BLaER1 treated with 17β-estradiol and CSF1 and Interleukin-3, amounts not matched to agents 10 nM and 100 nM (cell line): ENCODE results near the gene XYLT2.

Experiments
- H3K27ac ChIP-seq, 11 experiments: shearing (Covaris generic); formaldehyde crosslinking; 2 replicates each; pipeline ENCODE4 v1.8.1; 2022
- H3K27me3 ChIP-seq, 11 experiments: shearing (Covaris generic); formaldehyde crosslinking; 2 replicates each; pipeline ENCODE4 v1.8.1; 2022
- H3K36me3 ChIP-seq, 11 experiments: shearing (Covaris generic); formaldehyde crosslinking; 2 replicates each; pipeline ENCODE4 v1.8.1; 2022
- H3K4me1 ChIP-seq, 10 experiments: shearing (Covaris generic); formaldehyde crosslinking; 2 replicates each; pipeline ENCODE4 v1.8.1; 2022
- H3K4me2 ChIP-seq, 11 experiments: shearing (Covaris generic); formaldehyde crosslinking; 2 replicates each; pipeline ENCODE4 v1.8.1; 2022
- H3K4me3 ChIP-seq, 10 experiments: shearing (Covaris generic); formaldehyde crosslinking; 2 replicates each; pipeline ENCODE4 v1.8.1; 2022
- H3K9ac ChIP-seq, 11 experiments: shearing (Covaris generic); formaldehyde crosslinking; 2 replicates each; pipeline ENCODE4 v1.8.1; 2022
- H3K9me3 ChIP-seq, 11 experiments: shearing (Covaris generic); formaldehyde crosslinking; replicated peaks in 1 of 11; 2 replicates each; pipeline ENCODE4 v1.8.1; 2022
- H4K20me1 ChIP-seq, 11 experiments: shearing (Covaris generic); formaldehyde crosslinking; 2 replicates each; pipeline ENCODE4 v1.8.1; 2022
- Cebpa-rat ChIP-seq, 11 experiments: shearing (Covaris generic); IDR thresholded peaks; 2 replicates each; pipeline ENCODE4 v1.8.1; 2022

XYLT2 gene

DNA sequence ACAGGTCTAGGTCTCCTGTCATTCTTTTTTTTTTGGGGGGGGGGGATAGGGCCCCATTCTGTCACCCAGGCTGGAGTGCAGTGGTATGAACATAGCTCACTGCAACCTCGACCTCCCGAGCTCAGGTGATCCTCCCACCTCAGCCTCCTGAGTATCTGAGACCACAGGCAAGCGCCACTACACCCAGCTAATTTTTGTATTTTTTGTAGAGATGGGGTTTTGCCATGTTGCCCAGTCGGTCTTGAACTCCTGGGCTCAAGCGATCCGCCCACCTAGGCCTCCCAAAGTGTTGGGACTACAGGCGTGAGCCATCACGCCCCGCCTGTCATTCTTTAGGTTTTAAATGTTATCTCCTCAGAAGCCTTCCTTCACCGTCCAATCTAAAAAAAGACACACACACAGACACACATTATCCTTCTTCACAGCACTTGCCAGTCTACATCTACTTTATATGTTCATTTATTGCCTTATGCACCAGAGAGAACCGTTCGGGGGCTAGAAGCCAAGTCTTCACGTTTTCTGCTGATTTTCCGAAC, 26.4 kb downstream of the XYLT2 start:
- Histone ChIP-seq H3K27ac (peak overlapping the region; percentile 91 to 98 (median 95)), H3K36me3 (peaks cover 39 to 69% (median 51%) of the 10 kb centered on the region in 11 experiments)

DNA sequence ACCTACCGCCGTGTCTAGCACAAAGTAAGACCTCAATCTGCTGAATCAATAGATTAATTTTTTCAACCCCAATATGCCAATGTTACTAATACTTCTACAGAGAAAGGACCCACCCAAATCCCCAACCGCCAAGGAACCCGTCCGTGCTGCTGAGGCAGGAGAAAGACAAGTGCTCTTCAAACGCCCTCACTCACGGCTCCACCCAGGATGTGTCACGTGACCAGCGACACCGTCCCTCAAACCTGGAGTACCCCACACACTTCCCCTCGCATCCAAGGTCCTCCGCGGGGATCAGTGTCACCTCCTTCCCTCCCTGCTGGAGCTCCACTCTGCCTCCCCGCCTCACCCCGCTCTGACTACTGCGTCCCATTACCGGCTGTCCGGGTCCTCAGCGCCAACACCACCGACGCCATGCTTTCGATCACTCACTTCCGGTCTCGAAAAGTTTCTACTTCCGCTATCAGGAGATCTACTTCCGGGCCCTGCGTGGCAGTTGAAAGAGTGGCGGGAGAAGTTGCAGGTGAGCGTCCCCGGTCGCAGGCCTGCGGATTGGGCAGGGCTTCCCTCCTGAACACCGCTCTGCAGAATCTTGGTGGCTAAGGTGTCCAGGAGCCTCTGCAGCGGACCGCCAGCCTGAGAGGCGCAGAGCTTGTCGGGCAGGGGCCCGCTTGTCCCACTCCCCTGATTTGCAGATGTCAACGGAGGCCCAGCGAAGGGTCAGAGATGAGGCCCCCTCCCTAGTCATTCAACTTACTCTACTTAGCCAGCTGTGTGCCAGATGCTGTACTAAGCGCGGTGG, 27.0 kb downstream of the XYLT2 start, which contains the start of the genes EME1 and MRPL27:
Gene EME1 (plus strand): TSS at position 472 of the 799 bp plus-strand sequence. CDS start 1,980 bp downstream, outside the sequence.
Gene MRPL27 (minus strand): TSS at position 427 of the 799 bp plus-strand sequence. CDS start 14 bp downstream, at position 413.
- H4K20me1 ChIP-seq = peaks cover 0 to 30% (median 0%) of the 10 kb centered on the region in 11 experiments; a peak in 5 of 22 replicates
- peak within 1 kb of the TSS; percentile 61 to 81 (median 74) for H3K4me3 ChIP-seq
- peak within 1 kb of the TSS; percentile 91 to 98 (median 95) for H3K27ac ChIP-seq
- peak within 1 kb of the TSS; percentile 88 to 97 (median 93) for H3K9ac ChIP-seq
- no peak for TF ChIP-seq Cebpa-rat (IDR thresholded peaks at IDR 0.05)
- peaks cover 32 to 69% (median 49%) of the 10 kb centered on the region in 11 experiments for H3K36me3 ChIP-seq
- H3K9me3 ChIP-seq = no peaks in the 10 kb centered on the region
- H3K4me1 ChIP-seq = peaks cover 19 to 26% (median 22%) of the 10 kb centered on the region in 10 experiments
- H3K4me2 ChIP-seq = peak within 1 kb of the TSS; percentile 82 to 97 (median 91)
- no peaks in the 10 kb centered on the region for H3K27me3 ChIP-seq

More for the DNA sequence above, 26.4 kb downstream of the XYLT2 start:
- peak overlapping the region; percentile 61 to 81 (median 74) for H3K4me3 ChIP-seq
- H3K4me1 ChIP-seq = peaks cover 20 to 26% (median 22%) of the 10 kb centered on the region in 10 experiments
- peak overlapping the region; percentile 88 to 97 (median 93) for H3K9ac ChIP-seq
- H3K27me3 ChIP-seq = no peaks in the 10 kb centered on the region
- no peak for TF ChIP-seq Cebpa-rat (IDR thresholded peaks at IDR 0.05)
- peak overlapping the region; percentile 82 to 97 (median 91) for H3K4me2 ChIP-seq
- peaks cover 0 to 35% (median 2%) of the 10 kb centered on the region in 11 experiments; a peak in 6 of 22 replicates for H4K20me1 ChIP-seq
- no peaks in the 10 kb centered on the region for H3K9me3 ChIP-seq

DNA sequence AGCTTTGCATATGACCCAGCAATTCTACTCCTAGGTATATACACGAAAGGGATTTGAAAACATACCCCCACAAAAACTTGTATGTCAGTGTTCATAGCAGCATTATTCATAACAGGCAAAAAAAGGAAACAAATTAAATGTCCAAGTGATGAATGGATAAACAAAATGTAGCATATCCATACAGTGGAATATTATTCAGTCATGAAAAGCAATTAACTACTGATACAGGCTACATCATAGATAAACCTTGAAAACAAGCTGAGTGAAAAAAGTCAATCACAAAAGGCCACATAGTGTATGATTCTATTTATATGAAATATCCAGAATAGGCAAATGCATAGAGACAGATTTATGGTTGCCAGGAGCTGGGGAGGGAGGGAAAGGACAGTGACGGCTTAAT, 27.8 kb downstream of the XYLT2 start:
- Histone ChIP-seq H3K36me3 (peaks cover 24 to 69% (median 44%) of the 10 kb centered on the region in 11 experiments), H3K4me3 (peak overlapping the region; percentile 61 to 81 (median 74); a peak in 19 of 20 replicates)
- TF ChIP-seq Cebpa-rat (IDR thresholded peaks at IDR 0.05) = no peak

DNA sequence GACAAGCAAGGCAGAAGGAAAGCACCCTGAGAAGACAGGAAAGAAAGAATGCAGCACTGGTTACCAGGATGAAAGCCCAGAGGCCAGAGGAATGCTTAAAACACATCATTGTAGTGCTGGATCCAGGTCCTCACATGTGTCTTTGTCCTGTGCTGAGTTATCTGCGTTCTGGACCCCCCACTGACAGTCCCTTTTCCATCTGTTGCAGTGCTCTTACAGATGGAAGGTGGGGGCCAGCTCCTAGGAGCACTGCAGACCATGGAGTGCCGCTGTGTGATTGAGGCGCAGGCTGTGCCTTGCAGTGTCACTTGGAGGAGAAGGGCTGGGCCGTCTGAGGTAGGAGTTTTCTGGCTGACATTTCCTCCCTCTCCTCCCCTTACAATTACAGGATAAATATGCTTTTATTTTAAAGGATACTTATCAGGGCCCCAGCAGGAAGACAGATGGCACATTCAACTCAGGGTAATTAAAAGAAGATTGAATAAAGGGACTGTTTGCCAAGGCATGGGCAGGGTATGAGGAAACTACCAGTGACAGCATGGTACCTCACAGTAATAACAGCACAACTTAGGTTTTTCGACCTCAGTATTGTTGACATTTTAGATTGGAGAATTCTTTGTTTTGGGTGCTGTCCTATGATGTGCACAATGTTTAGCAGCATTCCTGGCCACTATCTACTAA, 30.1 kb downstream of the XYLT2 start:
- H3K4me3 ChIP-seq = no peak overlapping the region
- no peaks in the 10 kb centered on the region for H3K9me3 ChIP-seq
- TF ChIP-seq Cebpa-rat (IDR thresholded peaks at IDR 0.05) = no peak
- peaks cover 19 to 42% (median 23%) of the 10 kb centered on the region in 10 experiments for H3K4me1 ChIP-seq
- H3K4me2 ChIP-seq = no peak overlapping the region
- H3K27me3 ChIP-seq = no peaks in the 10 kb centered on the region
- H3K36me3 ChIP-seq = peaks cover 14 to 69% (median 44%) of the 10 kb centered on the region in 11 experiments
- H3K27ac ChIP-seq = no peak overlapping the region
- H4K20me1 ChIP-seq = peaks cover 0 to 23% (median 9%) of the 10 kb centered on the region in 11 experiments; a peak in 8 of 22 replicates
- peak overlapping the region in 2 of 11 experiments; percentile 1 to 8; a peak in 1 of 22 replicates for H3K9ac ChIP-seq

More for the DNA sequence above, 27.8 kb downstream of the XYLT2 start:
- peak overlapping the region; percentile 82 to 97 (median 91); a peak in 21 of 22 replicates for H3K4me2 ChIP-seq
- peaks cover 19 to 27% (median 22%) of the 10 kb centered on the region in 10 experiments for H3K4me1 ChIP-seq
- peak overlapping the region in 9 of 11 experiments; percentile 91 to 98 (median 96); a peak in 16 of 22 replicates for H3K27ac ChIP-seq
- H3K9me3 ChIP-seq = no peaks in the 10 kb centered on the region
- H3K9ac ChIP-seq = peak overlapping the region in 8 of 11 experiments; percentile 88 to 97 (median 93); a peak in 15 of 22 replicates
- peaks cover 0 to 30% (median 0%) of the 10 kb centered on the region in 11 experiments; a peak in 4 of 22 replicates for H4K20me1 ChIP-seq
- H3K27me3 ChIP-seq = no peaks in the 10 kb centered on the region

DNA sequence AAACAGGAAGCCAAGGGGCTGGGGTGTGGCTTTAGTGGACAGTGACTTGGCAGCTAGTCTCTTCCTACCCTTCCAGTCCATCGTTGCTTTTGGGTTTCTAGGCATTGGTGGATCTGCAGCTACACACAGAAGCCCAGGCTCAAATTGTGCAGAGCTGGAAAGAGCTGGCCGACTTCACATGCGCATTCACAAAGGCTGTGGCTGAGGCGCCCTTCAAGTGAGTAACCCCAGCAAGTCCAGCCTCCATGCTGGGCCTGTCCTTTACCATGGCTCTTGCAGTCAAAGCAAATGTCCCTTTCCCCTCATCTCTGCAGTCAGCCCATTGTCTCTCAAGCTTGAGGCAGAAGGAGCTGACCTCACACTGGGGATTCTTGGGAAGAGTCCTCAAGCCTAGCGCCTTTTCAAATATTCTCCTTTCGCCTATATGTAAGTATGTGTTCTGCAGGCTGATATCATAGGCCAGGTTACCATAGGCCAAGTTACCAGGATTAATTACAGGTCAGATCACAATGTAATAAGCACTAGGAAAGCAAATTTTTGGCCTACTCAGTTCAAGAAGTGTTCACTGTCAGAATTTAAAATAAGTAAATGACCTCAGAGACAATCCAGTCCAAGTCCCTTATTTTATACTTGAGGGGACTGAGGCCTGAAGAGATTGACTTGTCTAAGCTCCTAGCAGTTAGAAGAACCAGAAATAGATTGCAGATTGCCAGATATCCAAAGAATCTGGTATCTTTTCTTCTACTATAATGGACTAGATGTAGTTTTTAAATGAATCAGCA, 33.6 kb downstream of the XYLT2 start:
- Histone ChIP-seq H4K20me1 (peaks cover 0 to 55% (median 26%) of the 10 kb centered on the region in 11 experiments; a peak in 11 of 22 replicates), H3K9me3 (no peaks in the 10 kb centered on the region), H3K36me3 (peaks cover 48 to 97% (median 76%) of the 10 kb centered on the region in 11 experiments), H3K4me3 (no peak overlapping the region), H3K4me2 (peak overlapping the region in 2 of 11 experiments; percentile 29 to 51; a peak in 3 of 22 replicates), H3K4me1 (peaks cover 0 to 21% (median 2%) of the 10 kb centered on the region in 10 experiments; a peak in 7 of 20 replicates), H3K27me3 (no peaks in the 10 kb centered on the region), H3K9ac (no peak overlapping the region; a peak in 1 of 22 replicates), H3K27ac (0 out of 22 replicates have a peak overlapping the region, but pooled peaks of 1 of the 11 experiments have one; percentile 17)
- TF ChIP-seq Cebpa-rat (IDR thresholded peaks at IDR 0.05) = no peak

DNA sequence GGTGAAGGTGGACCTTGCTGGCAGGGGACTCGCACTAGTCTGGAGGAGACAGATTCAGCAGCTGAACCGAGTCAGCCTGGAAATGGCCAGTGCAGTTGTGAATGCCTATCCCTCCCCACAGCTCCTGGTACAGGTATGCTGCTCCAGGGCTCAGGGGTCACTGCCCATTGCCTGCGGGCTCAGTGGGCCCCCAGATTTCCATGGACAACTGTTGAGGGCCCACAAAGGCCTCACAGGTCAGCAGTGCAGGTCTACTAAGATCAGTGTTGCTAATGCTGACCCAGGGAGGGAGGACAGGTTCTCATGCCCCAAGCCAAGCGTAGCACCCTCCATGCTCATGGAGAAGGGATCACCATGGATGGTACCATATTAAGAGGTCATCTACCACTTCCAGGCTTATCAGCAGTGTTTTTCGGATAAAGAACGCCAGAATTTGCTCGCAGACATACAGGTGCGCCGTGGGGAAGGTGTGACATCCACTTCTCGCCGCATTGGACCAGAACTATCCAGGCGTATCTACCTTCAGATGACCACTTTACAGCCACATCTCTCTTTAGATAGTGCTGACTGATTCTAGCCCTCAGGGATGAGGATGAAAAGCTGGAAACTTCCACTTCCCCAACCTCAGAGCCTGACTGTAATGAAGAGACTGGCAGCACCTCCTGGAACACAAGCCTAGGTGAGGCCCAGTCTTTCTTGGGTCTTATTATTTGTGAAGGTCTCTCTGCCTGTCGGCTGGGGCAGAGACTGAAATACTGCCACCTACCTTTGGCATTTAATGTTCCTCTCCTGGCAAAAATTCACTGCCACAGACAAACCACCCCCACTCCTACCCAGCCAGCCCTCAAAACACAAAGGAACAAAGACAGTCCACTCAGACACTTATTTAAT, 34.7 kb downstream of the XYLT2 start:
- TF ChIP-seq Cebpa-rat (IDR thresholded peaks at IDR 0.05) = no peak
- Histone ChIP-seq H3K4me2 (peak overlapping the region in 1 of 11 experiments; percentile 7; a peak in 1 of 22 replicates), H3K4me1 (peaks cover 0 to 21% (median 2%) of the 10 kb centered on the region in 10 experiments; a peak in 7 of 20 replicates), H3K27ac (no peak overlapping the region), H3K9me3 (no peaks in the 10 kb centered on the region), H3K4me3 (no peak overlapping the region), H3K27me3 (no peaks in the 10 kb centered on the region), H3K36me3 (peaks cover 58 to 100% (median 87%) of the 10 kb centered on the region in 11 experiments), H3K9ac (no peak overlapping the region), H4K20me1 (peaks cover 0 to 66% (median 26%) of the 10 kb centered on the region in 11 experiments; a peak in 14 of 22 replicates)

DNA sequence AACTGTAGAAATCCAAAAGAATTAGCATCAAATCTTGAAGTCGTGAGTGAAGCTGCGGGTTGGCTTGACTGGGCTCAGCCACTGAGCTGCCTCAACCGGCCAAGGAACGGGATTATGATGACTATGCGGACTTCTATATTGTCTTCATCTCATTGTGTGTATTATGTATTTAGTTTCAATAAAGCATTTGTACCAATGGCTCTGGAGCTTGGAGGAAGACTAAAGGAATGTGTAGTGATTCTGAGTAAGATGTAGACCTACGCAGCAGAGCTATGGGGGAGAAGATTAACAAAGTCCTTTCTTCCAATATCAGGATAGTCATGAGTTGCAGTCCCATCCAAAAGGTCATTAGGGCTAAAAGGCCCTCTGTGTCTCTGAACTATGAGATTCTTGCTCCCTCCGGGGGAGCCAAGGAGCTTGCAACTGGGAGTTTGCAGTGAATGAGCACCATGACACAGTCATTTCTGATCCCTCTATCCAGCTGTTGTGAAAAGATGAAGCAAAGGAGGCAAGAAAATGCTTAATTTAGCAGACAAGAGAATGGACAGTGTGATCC, 35.4 kb downstream of the XYLT2 start:
- Histone ChIP-seq H3K9me3 (no peaks in the 10 kb centered on the region), H3K27me3 (no peaks in the 10 kb centered on the region), H3K36me3 (peaks cover 66 to 100% (median 88%) of the 10 kb centered on the region in 11 experiments), H3K4me1 (peaks cover 0 to 21% (median 2%) of the 10 kb centered on the region in 10 experiments; a peak in 7 of 20 replicates), H3K4me3 (no peak overlapping the region), H3K4me2 (no peak overlapping the region), H3K27ac (no peak overlapping the region), H4K20me1 (peaks cover 0 to 72% (median 27%) of the 10 kb centered on the region in 11 experiments; a peak in 17 of 22 replicates), H3K9ac (no peak overlapping the region)
- no peak for TF ChIP-seq Cebpa-rat (IDR thresholded peaks at IDR 0.05)
